Measurements from ENCODE around the gene YARS2. TPM values are rescaled to one million over a fixed set of nuclear protein-coding genes. Genes with fewer than 3 reads are reported as not detected.

The YARS2 gene
- total RNA-seq, 1 donor from 2014 or later: 23.6 TPM

DNA sequence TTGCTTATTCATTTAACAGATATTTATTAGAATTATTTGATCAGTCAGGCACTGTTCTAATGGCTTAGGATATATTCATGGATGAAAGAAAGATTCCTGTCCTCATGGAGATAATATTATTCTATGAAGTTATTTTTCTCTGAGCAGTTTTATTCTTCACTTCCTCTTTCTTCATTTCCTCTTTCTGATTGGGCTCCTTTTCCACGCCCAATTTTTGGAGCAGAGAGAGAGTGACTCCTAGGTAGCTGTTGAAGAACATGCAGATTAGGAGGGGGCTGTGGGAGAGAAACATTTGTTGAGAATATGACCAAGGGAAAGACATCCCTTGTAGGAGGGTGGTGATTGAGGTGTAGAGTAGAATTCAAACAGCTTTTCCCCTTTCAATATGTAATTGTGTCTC, 6.0 kb upstream of the YARS2 start:
- TF ChIP-seq, protein P1, sequence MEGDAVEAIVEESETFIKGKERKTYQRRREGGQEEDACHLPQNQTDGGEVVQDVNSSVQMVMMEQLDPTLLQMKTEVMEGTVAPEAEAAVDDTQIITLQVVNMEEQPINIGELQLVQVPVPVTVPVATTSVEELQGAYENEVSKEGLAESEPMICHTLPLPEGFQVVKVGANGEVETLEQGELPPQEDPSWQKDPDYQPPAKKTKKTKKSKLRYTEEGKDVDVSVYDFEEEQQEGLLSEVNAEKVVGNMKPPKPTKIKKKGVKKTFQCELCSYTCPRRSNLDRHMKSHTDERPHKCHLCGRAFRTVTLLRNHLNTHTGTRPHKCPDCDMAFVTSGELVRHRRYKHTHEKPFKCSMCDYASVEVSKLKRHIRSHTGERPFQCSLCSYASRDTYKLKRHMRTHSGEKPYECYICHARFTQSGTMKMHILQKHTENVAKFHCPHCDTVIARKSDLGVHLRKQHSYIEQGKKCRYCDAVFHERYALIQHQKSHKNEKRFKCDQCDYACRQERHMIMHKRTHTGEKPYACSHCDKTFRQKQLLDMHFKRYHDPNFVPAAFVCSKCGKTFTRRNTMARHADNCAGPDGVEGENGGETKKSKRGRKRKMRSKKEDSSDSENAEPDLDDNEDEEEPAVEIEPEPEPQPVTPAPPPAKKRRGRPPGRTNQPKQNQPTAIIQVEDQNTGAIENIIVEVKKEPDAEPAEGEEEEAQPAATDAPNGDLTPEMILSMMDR (conservative IDR thresholded peaks at IDR 0.05): no peak
- H3K27ac Mint-ChIP-seq: no peak overlapping the region
- peaks cover 16% of the 10 kb centered on the region for H3K27me3 Mint-ChIP-seq
- no peaks in the 10 kb centered on the region for H3K36me3 Mint-ChIP-seq
- DNase-seq (ENCODE audit: extremely low spot score, unreplicated experiment): no peak
- peaks cover 1% of the 10 kb centered on the region for H3K4me1 Mint-ChIP-seq (ENCODE audit: unreplicated experiment)
- no peaks in the 10 kb centered on the region for H3K9me3 Mint-ChIP-seq
- H3K4me3 Mint-ChIP-seq: no peak overlapping the region

DNA sequence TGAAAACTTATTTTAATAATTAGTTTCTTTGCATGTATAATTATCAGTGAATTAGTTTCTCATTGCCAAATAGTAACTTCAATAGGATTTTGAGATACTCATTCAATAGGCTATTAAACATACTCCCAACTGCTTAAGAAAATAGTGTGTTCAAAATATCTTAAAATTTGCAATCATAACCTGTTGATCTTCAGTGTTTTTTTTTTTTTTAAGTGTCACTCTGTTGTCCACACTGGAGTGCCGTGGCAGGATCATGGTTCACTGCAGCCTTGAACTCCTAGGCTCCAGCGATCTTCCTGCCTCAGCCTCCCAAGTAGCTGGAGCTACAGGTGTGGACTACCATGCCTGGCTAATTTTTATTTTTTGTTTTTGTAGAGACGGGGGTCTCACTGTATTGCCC, 1.5 kb upstream of the YARS2 start:
- H3K27me3 Mint-ChIP-seq: peaks cover 11% of the 10 kb centered on the region
- no peak overlapping the region for H3K27ac Mint-ChIP-seq
- H3K9me3 Mint-ChIP-seq: no peaks in the 10 kb centered on the region

DNA sequence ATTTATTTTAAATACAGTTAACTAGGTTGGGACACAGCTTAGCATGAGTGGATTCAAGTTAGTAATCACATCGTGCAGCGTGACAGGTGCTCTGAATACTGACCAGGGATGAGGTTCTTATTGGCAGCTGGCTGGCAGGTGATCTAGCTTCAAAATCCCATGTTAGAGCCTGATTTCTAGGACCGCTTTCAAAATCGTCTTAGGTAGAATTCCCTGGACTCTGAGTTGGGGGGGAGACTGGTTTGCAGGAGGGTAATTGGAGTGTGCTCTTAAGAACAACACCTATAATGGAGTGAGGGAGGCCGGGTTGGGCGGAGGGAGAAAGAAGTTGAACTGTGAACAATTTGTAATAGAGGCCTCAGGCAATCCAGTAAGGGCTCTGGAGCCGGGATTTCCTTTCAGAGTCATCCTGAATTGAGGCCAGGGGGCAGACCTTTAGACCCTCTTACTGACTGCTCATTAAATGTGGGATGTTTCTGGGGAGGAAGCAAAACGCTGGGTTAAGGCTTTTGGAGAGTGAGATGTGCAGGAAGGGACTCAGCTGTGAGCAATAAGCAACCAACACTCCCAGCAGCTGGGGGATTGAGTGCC, 874 bp upstream of the YARS2 start:
- no peaks in the 10 kb centered on the region for H3K9me3 Mint-ChIP-seq
- H3K27ac Mint-ChIP-seq: peak overlapping the region; percentile 98
- H3K36me3 Mint-ChIP-seq: peaks cover 11% of the 10 kb centered on the region
- no peak for DNase-seq (ENCODE audit: extremely low spot score, unreplicated experiment)
- peaks cover 5% of the 10 kb centered on the region for H3K27me3 Mint-ChIP-seq
- H3K4me1 Mint-ChIP-seq (ENCODE audit: unreplicated experiment): peaks cover 13% of the 10 kb centered on the region
- peak overlapping the region; percentile 87 for H3K4me3 Mint-ChIP-seq
- TF ChIP-seq, protein P1 (conservative IDR thresholded peaks at IDR 0.05): no peak

More for the DNA sequence above, 1.5 kb upstream of the YARS2 start:
- H3K4me1 Mint-ChIP-seq (ENCODE audit: unreplicated experiment): peaks cover 13% of the 10 kb centered on the region
- DNase-seq (ENCODE audit: extremely low spot score, unreplicated experiment): no peak
- H3K36me3 Mint-ChIP-seq: peaks cover 6% of the 10 kb centered on the region
- no peak overlapping the region for H3K4me3 Mint-ChIP-seq
- TF ChIP-seq, protein P1 (conservative IDR thresholded peaks at IDR 0.05): no peak

DNA sequence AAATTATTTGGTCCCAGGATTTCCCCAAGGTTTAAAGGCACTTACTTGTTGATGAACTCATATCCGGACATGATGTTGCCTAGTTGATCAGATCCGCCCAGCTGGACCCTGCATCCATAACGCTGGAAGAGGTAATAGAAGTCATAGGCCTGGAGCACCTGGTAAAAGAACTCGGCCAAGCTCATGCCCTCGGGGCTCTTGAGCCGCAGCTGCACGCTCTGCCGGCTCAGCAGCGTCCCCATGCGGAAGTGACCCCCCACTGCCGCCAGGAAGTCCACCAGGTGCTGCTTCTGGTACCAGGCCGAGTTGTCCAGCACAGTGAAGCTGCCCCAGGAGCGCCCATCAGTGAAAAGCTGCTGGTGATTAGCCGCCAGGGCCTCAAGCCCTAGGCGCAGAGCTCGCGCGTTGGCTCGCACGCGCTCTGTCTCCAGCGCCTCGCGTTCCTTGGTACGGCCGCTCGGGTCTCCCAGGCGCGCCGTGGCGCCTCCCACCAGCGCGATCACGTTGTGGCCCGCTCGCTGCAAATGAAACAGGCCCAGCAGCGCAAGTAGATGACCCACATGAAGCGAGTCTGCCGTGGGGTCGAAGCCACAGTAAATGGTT, 545 bp downstream of the YARS2 start:
- Mint-ChIP-seq H3K27ac (peak overlapping the region; percentile 98), H3K4me3 (peak overlapping the region; percentile 87), H3K9me3 (no peaks in the 10 kb centered on the region), H3K27me3 (no peaks in the 10 kb centered on the region), H3K4me1 (ENCODE audit: unreplicated experiment) (peaks cover 13% of the 10 kb centered on the region), H3K36me3 (peaks cover 16% of the 10 kb centered on the region)
- DNase-seq (ENCODE audit: extremely low spot score, unreplicated experiment): peak; percentile 83
- TF ChIP-seq, protein P1 (conservative IDR thresholded peaks at IDR 0.05): peak; percentile 86

DNA sequence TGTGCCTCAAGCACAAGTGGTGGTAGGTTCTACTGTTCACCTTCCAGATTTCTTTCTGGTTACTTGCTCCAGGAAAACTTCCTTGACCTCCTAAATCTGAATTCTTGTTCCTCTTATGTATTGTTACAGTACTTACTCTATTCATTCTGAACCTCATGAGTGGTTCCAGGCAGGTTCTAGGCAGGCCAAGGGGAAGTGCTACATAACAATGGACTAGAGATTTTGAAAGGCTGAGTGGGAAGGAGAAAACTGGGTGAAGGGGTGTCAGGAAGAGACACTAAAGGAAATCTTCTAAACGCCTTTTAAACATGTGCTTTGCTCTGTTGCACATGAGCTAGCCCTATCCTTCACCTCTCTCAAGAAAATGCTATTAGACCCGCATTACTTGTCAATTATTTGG, 1.6 kb downstream of the YARS2 start:
- peaks cover 13% of the 10 kb centered on the region for H3K4me1 Mint-ChIP-seq (ENCODE audit: unreplicated experiment)
- DNase-seq (ENCODE audit: extremely low spot score, unreplicated experiment): no peak
- TF ChIP-seq, protein P1 (conservative IDR thresholded peaks at IDR 0.05): no peak
- no peaks in the 10 kb centered on the region for H3K9me3 Mint-ChIP-seq
- H3K36me3 Mint-ChIP-seq: peaks cover 16% of the 10 kb centered on the region
- H3K27ac Mint-ChIP-seq: peak overlapping the region; percentile 98
- no peaks in the 10 kb centered on the region for H3K27me3 Mint-ChIP-seq
- peak overlapping the region; percentile 87 for H3K4me3 Mint-ChIP-seq
